DOHH2 (cell line): Measurements from ENCODE around the gene TOX3.

Source experiments
- CTCF ChIP-seq: fragments of 200-600 bp; sonication (generic); IDR thresholded peaks from one replicate; pipeline ENCODE4 v1.5.1; 2014; ENCODE audit warnings: antibody characterized with exemption, mild to moderate bottlenecking, low read depth, low read length; ENCODE audit not compliant: poor library complexity, severe bottlenecking
- EZH2phosphoT487 ChIP-seq: fragments of 200-600 bp; sonication (generic); IDR thresholded peaks from 2 replicates; pipeline ENCODE4 v1.6.1; 2017; ENCODE audit warnings: borderline replicate concordance, mild to moderate bottlenecking, antibody characterized with exemption, low read length, moderate library complexity, mixed read lengths

- TF ChIP-seq CTCF = no peak
- no peak for TF ChIP-seq EZH2phosphoT487
Observed at GRCh38 chr16:52573365-52574299, 26.7 kb upstream of the TOX3 start.
